ENCODE data around the gene CYP3A7. TPM values are rescaled to one million over a fixed set of nuclear protein-coding genes. Genes with fewer than 3 reads are reported as not detected.
"Not testable (repeated sequence)": the region's sequence is repeated elsewhere in the genome, so short reads cannot be mapped to it uniquely, and the experiment has no call there.

CYP3A7 gene
- total RNA-seq, 1 donor from 2014 or later: not detected

DNA sequence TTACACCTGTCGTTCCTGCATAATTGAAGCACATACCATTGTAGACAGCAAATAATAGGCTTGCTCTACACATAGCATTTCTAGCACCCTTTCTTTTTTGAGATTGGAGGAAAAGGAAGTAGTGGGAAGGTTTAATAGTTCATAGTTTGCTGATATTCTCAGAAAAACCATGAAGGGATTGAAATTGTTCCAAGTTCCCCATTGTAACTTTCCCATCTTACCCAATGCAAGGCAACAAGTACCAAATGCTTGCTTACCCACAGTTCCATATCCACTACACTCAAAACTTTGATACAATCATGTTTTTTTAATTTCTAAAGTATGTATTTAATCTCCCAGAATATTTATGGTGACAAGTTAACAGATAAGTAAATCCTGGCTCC lies 69.0 kb downstream of the CYP3A7 start:
- intact Hi-C loops (cut with micrococcal nuclease): no loop called here
- H3K9me3 Mint-ChIP-seq: no peaks in the 10 kb centered on the region
- peaks cover 31% of the 10 kb centered on the region for H3K36me3 Mint-ChIP-seq (ENCODE audit: low read depth)
- no peak overlapping the region for H3K4me3 Mint-ChIP-seq (ENCODE audit: low read depth)
- H3K4me1 Mint-ChIP-seq (ENCODE audit: low read depth): no peaks in the 10 kb centered on the region
- no peak overlapping the region for H3K27ac Mint-ChIP-seq
- DNase-seq (ENCODE audit: low spot score): no peak
- no peaks in the 10 kb centered on the region for H3K27me3 Mint-ChIP-seq (ENCODE audit: low read depth)

GRCh38 chr7:99665312-99666012 lies 69.5 kb downstream of the CYP3A7 start:
- Mint-ChIP-seq H3K9me3 (no peaks in the 10 kb centered on the region), H3K27me3 (ENCODE audit: low read depth) (no peaks in the 10 kb centered on the region), H3K27ac (no peak overlapping the region), H3K4me1 (ENCODE audit: low read depth) (no peaks in the 10 kb centered on the region), H3K36me3 (ENCODE audit: low read depth) (peaks cover 37% of the 10 kb centered on the region), H3K4me3 (ENCODE audit: low read depth) (no peak overlapping the region)
- no peak for DNase-seq (ENCODE audit: low spot score)
- intact Hi-C loops (cut with micrococcal nuclease): no loop called here

GRCh38 chr7:99657879-99658278 lies 77.1 kb downstream of the CYP3A7 start:
- H3K27me3 Mint-ChIP-seq (ENCODE audit: low read depth); DNase-seq (ENCODE audit: low spot score); H3K4me1 Mint-ChIP-seq (ENCODE audit: low read depth); H3K4me3 Mint-ChIP-seq (ENCODE audit: low read depth); intact Hi-C loops (cut with micrococcal nuclease); H3K9me3 Mint-ChIP-seq; H3K27ac Mint-ChIP-seq: not testable (repeated sequence)
- peaks cover 63% of the 10 kb centered on the region for H3K36me3 Mint-ChIP-seq (ENCODE audit: low read depth)

Other genes with a start within 250 kb of the CYP3A7 start
- 36.4 and 40.7 TPM in 2 replicates for gene ZNF394, start 234.9 kb downstream of the CYP3A7 start, total RNA-seq
- gene ZKSCAN5, start 230.5 kb downstream of the CYP3A7 start, total RNA-seq: 8.2 and 8.4 TPM in 2 replicates
- gene FAM200A, start 183.1 kb downstream of the CYP3A7 start, total RNA-seq: 5.2 and 5.6 TPM in 2 replicates
- 68.3 and 72.8 TPM in 2 replicates for gene ZNF655, start 176.6 kb downstream of the CYP3A7 start, total RNA-seq
- gene TMEM225B, start 136.9 kb downstream of the CYP3A7 start, total RNA-seq: 1.3 and 1.9 TPM in 2 replicates
- gene ZSCAN25, start 118.2 kb downstream of the CYP3A7 start, total RNA-seq: 31.2 and 31.7 TPM in 2 replicates
- not detected in 2 replicates for gene CYP3A5, start 55.2 kb downstream of the CYP3A7 start, total RNA-seq
- not detected in 2 replicates for gene CYP3A4, start 49.0 kb upstream of the CYP3A7 start, total RNA-seq
- gene CYP3A43, start 92.8 kb upstream of the CYP3A7 start, total RNA-seq: not detected in 2 replicates
- 0.23 and 0.46 TPM in 2 replicates for gene OR2AE1, start 141.8 kb upstream of the CYP3A7 start, total RNA-seq
- gene TRIM4, start 184.3 kb upstream of the CYP3A7 start, total RNA-seq: 21.8 and 23.2 TPM in 2 replicates
- 0.21 TPM in 1 of 2 replicates, not detected in the other for gene GJC3, start 194.4 kb upstream of the CYP3A7 start, total RNA-seq
- gene AZGP1, start 240.8 kb upstream of the CYP3A7 start, total RNA-seq: not detected in 2 replicates